Myocyte (in vitro differentiated cells): ENCODE data around the gene UTY. TPM values are rescaled to one million over a fixed set of nuclear protein-coding genes. Genes with fewer than 3 reads are reported as not detected.
A peak's percentile ranks its signal among the peaks of the same experiment; 100 is the strongest.
"Not testable (repeated sequence)": the region's sequence is repeated elsewhere in the genome, so short reads cannot be mapped to it uniquely, and the experiment has no call there.

ENCODE experiments used
- DNase-seq: peaks from one replicate; pipeline ENCODE4 v3.0.0-alpha.2; 2012; ENCODE audit warnings: low read depth
- total RNA-seq: library from RNA; depleted of rRNA; stranded (reverse); fragments of >200 nt; gene quantifications from 2 replicates; pipeline ENCODE4 v1.2.3, GENCODE V29; 2014

UTY gene
- total RNA-seq, 1 donor from 2014 or later = 23.6 TPM

DNA sequence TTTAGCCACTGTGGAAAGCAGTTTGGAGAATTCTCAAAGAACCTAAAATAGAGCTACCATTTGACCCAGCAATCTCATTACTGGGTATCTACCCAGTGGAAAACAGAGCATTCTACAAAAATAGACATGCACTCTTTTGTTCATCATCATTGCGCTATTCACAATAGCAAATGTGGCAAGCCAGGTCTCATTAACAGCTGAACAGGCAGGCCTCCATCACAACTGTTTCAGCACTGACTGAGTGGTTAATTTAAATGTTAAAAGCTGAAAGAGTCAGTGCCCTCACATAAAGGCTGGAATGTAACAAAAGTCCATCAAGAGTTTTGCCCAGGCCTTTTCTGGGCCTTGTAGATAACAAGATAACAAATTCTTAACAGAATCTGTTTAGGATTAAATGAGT, 166.9 kb downstream of the UTY start:
- DNase-seq = peak; percentile 52

GRCh38 chrY:13307959-13308358, 171.9 kb downstream of the UTY start:
- no peak for DNase-seq

DNA sequence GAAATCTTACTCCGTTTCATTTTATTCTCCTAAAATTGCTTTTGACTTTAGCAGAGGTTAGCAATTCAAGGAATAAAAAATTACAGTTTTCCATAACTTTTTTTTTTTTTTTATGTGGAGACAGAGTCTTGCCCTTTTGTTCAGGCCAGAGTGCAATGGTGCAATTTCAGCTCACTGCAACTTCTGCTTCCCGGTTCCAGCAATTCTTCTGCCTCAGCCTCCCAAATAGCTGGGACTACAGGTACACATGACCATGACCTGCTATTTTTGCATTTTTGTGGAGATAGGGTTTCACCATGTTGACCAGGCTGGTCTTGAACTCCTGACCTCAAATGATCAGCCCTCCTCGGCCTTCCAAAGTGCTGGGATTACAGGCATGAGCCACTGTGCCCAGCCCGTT, 179.0 kb downstream of the UTY start:
- no peak for DNase-seq

DNA sequence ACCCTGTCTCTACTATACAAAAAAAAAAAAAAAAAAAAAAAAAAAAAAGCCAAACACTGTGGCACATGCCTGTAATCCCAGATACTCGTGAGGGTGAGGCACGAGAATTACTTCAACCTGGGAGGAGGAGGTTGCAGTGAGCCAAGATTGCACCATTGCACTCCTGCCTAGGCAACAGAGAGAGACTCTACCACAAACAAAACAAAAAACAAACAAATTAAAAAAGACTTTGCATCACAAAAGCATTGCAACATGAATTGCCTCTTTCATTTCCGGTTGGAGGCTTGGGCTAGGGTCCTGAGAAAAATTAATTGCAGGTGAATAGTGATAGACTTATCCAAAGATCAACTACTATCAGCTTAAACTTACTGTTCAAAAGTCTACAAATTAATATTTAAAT, 180.4 kb downstream of the UTY start:
- DNase-seq = no peak

GRCh38 chrY:13296176-13296890, 183.5 kb downstream of the UTY start:
- no peak for DNase-seq

- no peak for DNase-seq
These were observed 184.8 kb downstream of the UTY start for GRCh38 chrY:13295026-13295425.

DNA sequence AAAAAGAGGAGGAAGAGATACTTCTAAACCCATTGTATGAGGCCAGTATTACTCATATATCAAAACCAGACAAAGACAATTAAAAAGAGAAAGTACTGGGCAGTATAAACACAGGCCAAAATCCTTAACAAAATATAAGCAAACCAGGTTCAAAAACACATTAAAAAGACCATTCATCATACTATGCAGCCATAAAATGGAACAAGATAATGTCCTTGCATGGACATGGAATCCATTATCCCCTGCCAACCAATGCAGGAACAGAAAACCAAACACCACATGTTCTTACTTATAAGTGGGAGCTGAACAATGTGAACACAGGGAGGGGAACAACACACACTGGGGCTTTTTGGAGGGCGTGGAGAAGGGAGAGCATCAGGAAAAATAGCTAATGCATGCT, 188.6 kb downstream of the UTY start:
- DNase-seq = no peak

- not testable (repeated sequence) for DNase-seq
These were observed 197.4 kb downstream of the UTY start for GRCh38 chrY:13282151-13283054.

- peak; percentile 44 for DNase-seq
These were observed 200.3 kb downstream of the UTY start for GRCh38 chrY:13279561-13279960.

GRCh38 chrY:13271706-13272105, 208.1 kb downstream of the UTY start:
- DNase-seq = no peak

- not testable (repeated sequence) for DNase-seq
These were observed 225.8 kb downstream of the UTY start for GRCh38 chrY:13253941-13254440.

- DNase-seq = no peak
These were observed 229.4 kb downstream of the UTY start for GRCh38 chrY:13250421-13250820.

DNA sequence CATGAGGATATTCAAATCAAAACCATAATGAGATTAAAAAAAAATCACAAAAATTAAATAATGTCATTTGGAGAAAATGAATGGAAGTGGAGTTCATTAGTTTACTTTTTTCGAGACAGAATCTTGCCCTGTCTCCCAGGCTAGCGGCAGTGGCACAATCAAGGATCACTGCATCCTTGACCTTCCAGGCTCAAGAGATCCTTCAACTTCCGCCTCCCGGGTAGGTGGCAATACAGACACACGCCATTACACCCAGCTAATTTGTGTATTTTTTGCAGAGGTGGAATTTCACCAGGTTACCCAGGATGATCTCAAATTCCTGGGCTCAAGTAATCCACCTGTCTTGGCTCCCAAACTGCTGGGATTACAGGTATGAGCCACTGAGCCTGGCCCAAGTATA, 236.1 kb downstream of the UTY start:
- no peak for DNase-seq

GRCh38 chrY:13233901-13234300, 245.9 kb downstream of the UTY start:
- peak; percentile 52 for DNase-seq

DNA sequence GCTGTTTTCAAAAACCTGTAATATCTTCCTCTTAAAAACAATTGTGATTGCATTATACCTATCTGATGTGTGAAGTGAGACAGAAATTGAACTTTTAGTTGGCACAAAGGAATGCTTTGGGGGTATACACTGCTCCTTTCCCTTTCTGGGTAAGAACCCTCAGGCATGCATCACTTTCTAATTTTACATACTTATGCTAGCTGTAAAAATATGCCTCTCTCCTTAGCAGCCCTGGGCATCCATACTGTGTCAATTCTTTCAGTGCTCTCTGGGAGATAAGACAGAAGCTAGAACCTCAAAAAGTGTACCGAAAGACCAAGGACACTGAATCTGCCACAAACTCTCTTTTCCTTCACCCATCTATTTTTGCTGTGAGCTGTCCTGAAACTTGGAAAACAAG, 246.7 kb downstream of the UTY start:
- DNase-seq = peak; percentile 3

DNA sequence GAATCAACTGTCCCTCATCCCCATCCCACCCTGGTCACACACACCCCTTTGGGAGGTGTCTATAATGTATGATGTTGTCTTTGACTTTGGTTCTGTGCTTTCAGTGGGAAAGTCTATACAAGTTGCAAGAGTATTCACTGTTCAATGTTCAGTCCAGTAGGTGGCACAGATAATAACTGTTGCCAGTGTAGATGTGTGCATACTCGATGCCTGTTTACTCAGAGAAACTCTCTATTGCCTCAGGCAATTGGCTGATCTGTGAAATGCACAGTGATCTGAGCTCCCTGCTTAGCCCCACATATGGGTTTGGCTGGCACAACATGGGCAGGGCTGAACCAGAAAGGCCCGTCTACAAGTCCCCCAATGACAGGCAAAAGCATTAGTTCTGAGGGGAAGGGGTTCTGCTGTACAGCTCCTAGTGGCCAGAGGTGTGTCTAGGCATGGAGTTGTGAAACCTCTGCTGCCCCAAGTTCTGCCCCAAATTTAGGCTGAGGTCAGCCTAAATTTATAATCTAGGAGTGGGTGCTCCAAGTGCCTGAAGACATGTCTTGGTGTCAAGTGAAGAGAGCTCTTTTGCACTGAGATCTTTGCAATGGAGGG, 252.4 kb downstream of the UTY start:
- no peak for DNase-seq

- no peak for DNase-seq
These were observed 268.7 kb downstream of the UTY start for GRCh38 chrY:13210961-13211646.

GRCh38 chrY:13205214-13205613, 274.6 kb downstream of the UTY start:
- no peak for DNase-seq
